ENCODE results near the gene CHIC2. TPM values are rescaled to one million over a fixed set of nuclear protein-coding genes. Genes with fewer than 3 reads are reported as not detected.

The CHIC2 gene
- total RNA-seq, 2 experiments from 2014 or later = 30.4 to 38.6 TPM

GRCh38 chr4:54005475-54005874 is 58.9 kb downstream of the CHIC2 start:
- CTCF ChIA-PET (ENCODE audit: unreplicated experiment) = no interaction called here
- intact Hi-C loops (cut with micrococcal nuclease; ENCODE audit: unreplicated experiment) = no loop called here
- Histone ChIP-seq H3K36me3 (ENCODE audit: insufficient read depth, low read length) (peaks cover 76% of the 10 kb centered on the region), H3K4me1 (ENCODE audit: insufficient read depth, low read length, poor library complexity, severe bottlenecking) (peaks cover 4% of the 10 kb centered on the region), H3K79me2 (ENCODE audit: insufficient read depth, low read depth, low read length) (no peaks in the 10 kb centered on the region), H3K27ac (ENCODE audit: low read depth, low read length, poor library complexity, severe bottlenecking) (no peak overlapping the region), H2AFZ (ENCODE audit: low read length) (no peak overlapping the region), H3K9me3 (ENCODE audit: low read length) (no peaks in the 10 kb centered on the region; the same call in 1 of the 2 replicates), H3K9me2 (ENCODE audit: insufficient read depth, low read length) (no peaks in the 10 kb centered on the region), H4K20me1 (ENCODE audit: insufficient read depth, low read length) (no peaks in the 10 kb centered on the region), H3K4me2 (ENCODE audit: low read length) (no peak overlapping the region), H3K4me3 (ENCODE audit: low read depth, low read length, poor library complexity, severe bottlenecking) (no peak overlapping the region)
- TF ChIP-seq, protein P1, sequence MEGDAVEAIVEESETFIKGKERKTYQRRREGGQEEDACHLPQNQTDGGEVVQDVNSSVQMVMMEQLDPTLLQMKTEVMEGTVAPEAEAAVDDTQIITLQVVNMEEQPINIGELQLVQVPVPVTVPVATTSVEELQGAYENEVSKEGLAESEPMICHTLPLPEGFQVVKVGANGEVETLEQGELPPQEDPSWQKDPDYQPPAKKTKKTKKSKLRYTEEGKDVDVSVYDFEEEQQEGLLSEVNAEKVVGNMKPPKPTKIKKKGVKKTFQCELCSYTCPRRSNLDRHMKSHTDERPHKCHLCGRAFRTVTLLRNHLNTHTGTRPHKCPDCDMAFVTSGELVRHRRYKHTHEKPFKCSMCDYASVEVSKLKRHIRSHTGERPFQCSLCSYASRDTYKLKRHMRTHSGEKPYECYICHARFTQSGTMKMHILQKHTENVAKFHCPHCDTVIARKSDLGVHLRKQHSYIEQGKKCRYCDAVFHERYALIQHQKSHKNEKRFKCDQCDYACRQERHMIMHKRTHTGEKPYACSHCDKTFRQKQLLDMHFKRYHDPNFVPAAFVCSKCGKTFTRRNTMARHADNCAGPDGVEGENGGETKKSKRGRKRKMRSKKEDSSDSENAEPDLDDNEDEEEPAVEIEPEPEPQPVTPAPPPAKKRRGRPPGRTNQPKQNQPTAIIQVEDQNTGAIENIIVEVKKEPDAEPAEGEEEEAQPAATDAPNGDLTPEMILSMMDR (conservative IDR thresholded peaks at IDR 0.05; ENCODE audit: low read length) = no peak
- TF ChIP-seq EZH2phosphoT487 (IDR thresholded peaks at IDR 0.05; ENCODE audit: borderline replicate concordance, low read depth, low read length) = no peak
- no TSS peak for BruUV-seq (replicated peaks)
- POLR2A ChIA-PET = interaction anchor here (1.4 kb wide), 1 partner anchor 8 kb away, joined by 6 read pairs; no protein-coding TSS in a partner anchor
- no peak for DNase-seq (ENCODE audit: low spot score)

- POLR2A ChIA-PET = interaction anchor here (0.6 to 1.4 kb wide), 3 partner anchors 9 to 52 kb away, joined by 3 to 6 read pairs (median 3); no protein-coding TSS in a partner anchor
- no TSS peak for BruUV-seq (replicated peaks)
- Histone ChIP-seq H3K4me2 (ENCODE audit: low read length) (no peak overlapping the region), H3K4me1 (ENCODE audit: insufficient read depth, low read length, poor library complexity, severe bottlenecking) (no peaks in the 10 kb centered on the region), H3K9me3 (ENCODE audit: low read length) (no peaks in the 10 kb centered on the region; the same call in 1 of the 2 replicates), H4K20me1 (ENCODE audit: insufficient read depth, low read length) (no peaks in the 10 kb centered on the region), H3K9me2 (ENCODE audit: insufficient read depth, low read length) (no peaks in the 10 kb centered on the region), H3K27ac (ENCODE audit: low read depth, low read length, poor library complexity, severe bottlenecking) (no peak overlapping the region), H2AFZ (ENCODE audit: low read length) (no peak overlapping the region), H3K36me3 (ENCODE audit: insufficient read depth, low read length) (peaks cover 67% of the 10 kb centered on the region), H3K79me2 (ENCODE audit: insufficient read depth, low read depth, low read length) (no peaks in the 10 kb centered on the region), H3K4me3 (ENCODE audit: low read depth, low read length, poor library complexity, severe bottlenecking) (no peak overlapping the region)
- no peak for DNase-seq (ENCODE audit: low spot score)
- intact Hi-C loops (cut with micrococcal nuclease; ENCODE audit: unreplicated experiment) = no loop called here
- CTCF ChIA-PET (ENCODE audit: unreplicated experiment) = no interaction called here
- no peak for TF ChIP-seq EZH2phosphoT487 (IDR thresholded peaks at IDR 0.05; ENCODE audit: borderline replicate concordance, low read depth, low read length)
- TF ChIP-seq, protein P1 (conservative IDR thresholded peaks at IDR 0.05; ENCODE audit: low read length) = no peak
These were observed 59.9 kb downstream of the CHIC2 start for GRCh38 chr4:54004463-54004862.

DNA sequence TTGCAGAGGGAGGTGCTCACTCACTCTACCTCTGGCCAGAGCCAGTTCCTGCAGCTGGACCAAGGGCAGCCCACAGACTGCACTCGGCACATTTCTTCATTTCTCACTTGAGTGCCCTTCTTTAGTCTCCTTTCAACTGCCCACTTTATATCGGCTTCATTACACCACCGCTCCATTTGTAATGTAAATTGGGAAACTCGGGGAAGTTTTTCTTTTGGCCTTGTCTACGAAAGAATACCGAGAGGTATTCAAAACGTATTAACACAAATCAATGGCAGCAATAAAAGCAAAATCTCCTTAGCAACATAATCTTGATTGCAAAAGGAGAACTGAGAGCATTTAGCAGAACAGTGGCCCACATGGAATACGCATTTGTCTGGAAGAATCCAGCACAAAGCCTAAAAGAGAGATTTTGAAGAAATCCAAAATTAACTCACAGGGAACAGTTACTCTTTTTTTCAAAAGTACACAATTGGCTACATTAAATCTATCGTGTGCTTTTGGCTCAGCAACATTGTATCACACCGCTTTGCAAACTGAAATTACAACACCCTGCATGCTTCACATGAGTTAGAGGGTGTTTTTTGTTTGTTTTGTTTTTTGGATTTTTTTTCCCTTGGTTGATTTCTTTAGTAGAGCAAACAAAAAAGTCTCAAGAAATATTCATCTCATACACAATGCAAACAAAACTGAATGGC is 62.6 kb downstream of the CHIC2 start:
- Histone ChIP-seq H3K4me3 (ENCODE audit: low read depth, low read length, poor library complexity, severe bottlenecking) (no peak overlapping the region), H3K36me3 (ENCODE audit: insufficient read depth, low read length) (peaks cover 48% of the 10 kb centered on the region), H3K4me2 (ENCODE audit: low read length) (no peak overlapping the region), H2AFZ (ENCODE audit: low read length) (no peak overlapping the region), H3K4me1 (ENCODE audit: insufficient read depth, low read length, poor library complexity, severe bottlenecking) (no peaks in the 10 kb centered on the region), H4K20me1 (ENCODE audit: insufficient read depth, low read length) (no peaks in the 10 kb centered on the region), H3K27ac (ENCODE audit: low read depth, low read length, poor library complexity, severe bottlenecking) (no peak overlapping the region), H3K79me2 (ENCODE audit: insufficient read depth, low read depth, low read length) (no peaks in the 10 kb centered on the region), H3K9me2 (ENCODE audit: insufficient read depth, low read length) (no peaks in the 10 kb centered on the region), H3K9me3 (ENCODE audit: low read length) (no peaks in the 10 kb centered on the region; the same call in 1 of the 2 replicates)
- ChIA-PET CTCF (ENCODE audit: unreplicated experiment) (no interaction called here), POLR2A (no interaction called here)
- no peak for TF ChIP-seq EZH2phosphoT487 (IDR thresholded peaks at IDR 0.05; ENCODE audit: borderline replicate concordance, low read depth, low read length)
- TF ChIP-seq, protein P1 (conservative IDR thresholded peaks at IDR 0.05; ENCODE audit: low read length) = no peak
- intact Hi-C loops (cut with micrococcal nuclease; ENCODE audit: unreplicated experiment) = no loop called here
- no TSS peak for BruUV-seq (replicated peaks)
- DNase-seq (ENCODE audit: low spot score) = no peak
